A673 (cell line): Measurements from ENCODE around the gene SMAD5. TPM values are rescaled to one million over a fixed set of nuclear protein-coding genes. Genes with fewer than 3 reads are reported as not detected.

Experiments
- BruUV-seq: library from RNA; stranded (reverse); fragments of 400-500 nt; replicated peaks from 2 replicates; lab custom pipeline; 2021; lab: Mats Ljungman, UMichigan
- CTCF ChIA-PET: fragments of 300-600 bp; sonication (Branson Sonifier 250); formaldehyde crosslinking; loops from one replicate; lab custom pipeline; 2022; ENCODE audit warnings: antibody characterized with exemption; lab: Charles Lee
- POLR2A ChIA-PET: fragments of 300-600 bp; sonication (Branson Sonifier 250); formaldehyde crosslinking; loops from one replicate; lab custom pipeline; 2022; ENCODE audit warnings: antibody characterized with exemption; ENCODE audit not compliant: low non-redundant PET; lab: Charles Lee
- DNase-seq: peaks from one replicate; pipeline ENCODE4 v3.0.0-alpha.2; 2015; ENCODE audit warnings: low spot score
- H3K27ac ChIP-seq: fragments of 200-600 bp; sonication (generic); 2 replicates; pipeline ENCODE4 v1.5.1; 2016; ENCODE audit warnings: mixed run types, low read depth, mild to moderate bottlenecking, mixed read lengths, antibody characterized with exemption, low read length; ENCODE audit not compliant: poor library complexity, severe bottlenecking
- H3K27me3 ChIP-seq: fragments of 200-600 bp; sonication (generic); replicated peaks from 2 replicates; pipeline ENCODE4 v1.6.1; 2017; ENCODE audit warnings: mixed run types, low read depth, mild to moderate bottlenecking, mixed read lengths, antibody characterized with exemption, low read length; ENCODE audit not compliant: insufficient read depth, poor library complexity
- H3K36me3 ChIP-seq: fragments of 200-600 bp; sonication (generic); 2 replicates; pipeline ENCODE4 v1.6.1; 2016; ENCODE audit warnings: mixed run types, mild to moderate bottlenecking, mixed read lengths, antibody characterized with exemption, low read length; ENCODE audit not compliant: insufficient read depth, poor library complexity, severe bottlenecking
- H3K4me1 ChIP-seq: fragments of 200-600 bp; sonication (generic); 2 replicates; pipeline ENCODE4 v1.6.1; 2017; ENCODE audit warnings: mixed run types, mild to moderate bottlenecking, mixed read lengths, antibody characterized with exemption, low read length; ENCODE audit not compliant: insufficient read depth, poor library complexity, severe bottlenecking
- H3K4me3 ChIP-seq: fragments of 200-600 bp; sonication (generic); 2 replicates; pipeline ENCODE4 v1.5.1; 2016; ENCODE audit warnings: low read depth, mixed run types, mild to moderate bottlenecking, mixed read lengths, low read length; ENCODE audit not compliant: poor library complexity, severe bottlenecking
- H3K9me3 ChIP-seq: fragments of 200-600 bp; sonication (generic); 2 replicates; pipeline ENCODE4 v1.6.1; 2016; ENCODE audit warnings: mixed run types, low read depth, mild to moderate bottlenecking, mixed read lengths, antibody characterized with exemption, low read length; ENCODE audit not compliant: poor library complexity, severe bottlenecking
- CTCF ChIP-seq: fragments of 300-800, 200-600 bp; sonication (generic); conservative IDR thresholded peaks from 2 replicates; pipeline ENCODE4 v1.5.1; 2017; ENCODE audit warnings: low read depth, mild to moderate bottlenecking, antibody characterized with exemption, low read length, moderate library complexity, mixed read lengths
- EZH2 ChIP-seq: fragments of 200-600 bp; sonication (generic); IDR thresholded peaks from 2 replicates; pipeline ENCODE4 v1.6.1; 2017; ENCODE audit warnings: borderline replicate concordance, low read depth, mild to moderate bottlenecking, mixed read lengths, antibody characterized with exemption, low read length; ENCODE audit not compliant: poor library complexity, severe bottlenecking
- intact Hi-C: fragments of 100-400 bp; cut with micrococcal nuclease; formaldehyde crosslinking; loops from one replicate; pipeline ENCODE4 v1.10.0; 2022; ENCODE audit not compliant: unreplicated experiment
- total RNA-seq: library from RNA; stranded (reverse); gene quantifications from 2 replicates; pipeline ENCODE4 v1.2.3, GENCODE V29; 2021

SMAD5 gene
- total RNA-seq, 1 experiment from 2014 or later, result 72.0 TPM

DNA sequence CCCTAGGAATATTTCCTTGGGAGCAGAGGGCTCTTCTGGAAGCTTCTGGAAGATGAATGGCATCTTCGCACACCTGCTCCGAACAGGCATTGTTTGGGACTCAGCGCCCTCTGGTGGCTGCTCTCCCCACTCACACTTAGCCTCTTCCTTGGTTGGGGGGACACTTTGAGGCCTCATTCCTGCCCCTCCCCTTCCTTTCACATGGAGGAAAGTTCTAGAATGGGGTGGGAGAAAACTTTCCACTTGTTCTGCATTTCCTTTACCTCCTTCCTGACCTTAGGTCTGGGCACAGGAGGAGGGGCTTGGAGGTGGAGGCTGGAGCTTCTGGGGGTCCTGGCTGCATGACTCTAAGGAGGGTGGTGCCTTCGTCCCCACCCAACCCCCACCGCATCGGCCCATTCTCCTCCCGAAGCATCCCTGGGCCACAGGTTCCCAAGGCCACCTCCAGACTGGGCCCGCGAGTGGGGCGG lies 79.6 kb downstream of the SMAD5 start:
- H3K36me3 ChIP-seq, result no peaks in the 10 kb centered on the region
- no TSS peak for BruUV-seq
- intact Hi-C loops, result loop anchor here (1.0 to 10.0 kb wide), 3 partner anchors 325 to 750 kb away; no protein-coding TSS in a partner anchor
- CTCF ChIA-PET, result interaction anchor here (0.6 to 1.6 kb wide), 4 partner anchors 79 to 324 kb away, joined by 3 read pairs; partner anchors contain the start of gene SMAD5
- POLR2A ChIA-PET, result interaction anchor here (0.5 kb wide), 1 partner anchor 22 kb away, joined by 5 read pairs; no protein-coding TSS in a partner anchor
- no peaks in the 10 kb centered on the region for H3K9me3 ChIP-seq
- no peak overlapping the region for H3K27ac ChIP-seq
- H3K27me3 ChIP-seq, result peaks cover 12% of the 10 kb centered on the region
- no peaks in the 10 kb centered on the region for H3K4me1 ChIP-seq
- peak; percentile 50 for DNase-seq
- TF ChIP-seq EZH2 (no peak), CTCF (peak; percentile 94)
- no peak overlapping the region for H3K4me3 ChIP-seq

DNA sequence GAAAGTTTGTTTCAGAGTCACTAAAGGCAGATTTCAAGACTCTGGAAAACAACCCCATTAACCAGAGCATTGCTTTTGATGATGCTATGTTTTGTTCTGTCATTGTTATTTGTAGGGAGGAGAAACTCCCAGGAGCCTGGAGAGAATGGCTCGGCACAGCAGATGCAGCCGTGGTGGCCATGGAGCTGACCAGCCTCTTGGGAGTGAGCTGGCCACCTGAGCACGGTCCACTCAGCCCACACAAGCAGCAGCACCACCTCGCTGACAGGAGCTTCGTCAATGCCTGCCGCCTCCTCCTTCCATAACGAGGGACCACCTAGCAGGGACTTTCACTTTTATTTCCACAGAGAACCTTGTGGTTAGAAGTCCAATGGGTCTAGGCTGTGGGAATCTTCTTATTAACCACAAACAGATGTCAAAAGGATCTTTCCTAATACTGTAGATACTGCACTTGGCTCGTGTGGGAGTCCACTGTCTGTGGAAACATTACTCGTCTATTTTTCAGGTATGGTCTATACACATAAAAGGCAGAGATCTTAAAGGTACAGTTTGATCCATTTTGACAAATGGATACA lies 81.4 kb downstream of the SMAD5 start:
- Histone ChIP-seq H3K36me3 (no peaks in the 10 kb centered on the region), H3K4me3 (no peak overlapping the region), H3K9me3 (no peaks in the 10 kb centered on the region), H3K27ac (no peak overlapping the region), H3K4me1 (no peaks in the 10 kb centered on the region), H3K27me3 (peaks cover 14% of the 10 kb centered on the region)
- TF ChIP-seq EZH2, result no peak
- TF ChIP-seq CTCF, result no peak
- intact Hi-C loops, result loop anchor here (5.0 to 10.0 kb wide), 2 partner anchors 519 to 752 kb away; no protein-coding TSS in a partner anchor
- DNase-seq, result no peak
- ChIA-PET CTCF (no interaction called here), POLR2A (no interaction called here)
- no TSS peak for BruUV-seq

GRCh38 chr5:136215812-136216211 lies 83.2 kb downstream of the SMAD5 start:
- Histone ChIP-seq H3K27ac (no peak overlapping the region), H3K9me3 (no peaks in the 10 kb centered on the region), H3K36me3 (no peaks in the 10 kb centered on the region), H3K4me3 (no peak overlapping the region), H3K4me1 (no peaks in the 10 kb centered on the region), H3K27me3 (peaks cover 14% of the 10 kb centered on the region)
- CTCF ChIA-PET, result no interaction called here
- POLR2A ChIA-PET, result no interaction called here
- no peak for DNase-seq
- TF ChIP-seq EZH2 (no peak), CTCF (no peak)
- intact Hi-C loops, result loop anchor here (10.0 kb wide), 1 partner anchor 521 kb away; no protein-coding TSS in a partner anchor
- BruUV-seq, result no TSS peak
